ENCODE data around the gene P2RY12.

Gene P2RY12

GRCh38 chr3:151384741-151385174 lies at the start of gene P2RY12:
TSS of gene P2RY12 (minus strand) at chr3:151384753. CDS start at chr3:151338845, 45,908 bp downstream.
- no peak within 1 kb of the TSS for H3K4me3 ChIP-seq (ENCODE audit: low read depth, low read length)

GRCh38 chr3:151432616-151433372 lies 48.2 kb upstream of the P2RY12 start:
- H3K4me3 ChIP-seq (ENCODE audit: low read depth, low read length) = no peak overlapping the region

GRCh38 chr3:151431940-151432339 lies 47.4 kb upstream of the P2RY12 start:
- H3K4me3 ChIP-seq (ENCODE audit: low read depth, low read length) = no peak overlapping the region

- H3K4me3 ChIP-seq (ENCODE audit: low read depth, low read length) = no peak overlapping the region
Observed at GRCh38 chr3:151430821-151431484, 46.4 kb upstream of the P2RY12 start.

- no peak overlapping the region for H3K4me3 ChIP-seq (ENCODE audit: low read depth, low read length)
Observed at GRCh38 chr3:151428386-151428785, 43.8 kb upstream of the P2RY12 start.

GRCh38 chr3:151426341-151426657 lies 41.7 kb upstream of the P2RY12 start:
- no peak overlapping the region for H3K4me3 ChIP-seq (ENCODE audit: low read depth, low read length)

GRCh38 chr3:151425627-151426340 lies 41.2 kb upstream of the P2RY12 start:
- no peak overlapping the region for H3K4me3 ChIP-seq (ENCODE audit: low read depth, low read length)

- no peak overlapping the region for H3K4me3 ChIP-seq (ENCODE audit: low read depth, low read length)
Observed at GRCh38 chr3:151423091-151423490, 38.5 kb upstream of the P2RY12 start.

- no peak overlapping the region for H3K4me3 ChIP-seq (ENCODE audit: low read depth, low read length)
Observed at GRCh38 chr3:151421938-151422337, 37.4 kb upstream of the P2RY12 start.

- no peak overlapping the region for H3K4me3 ChIP-seq (ENCODE audit: low read depth, low read length)
Observed at GRCh38 chr3:151419806-151420205, 35.3 kb upstream of the P2RY12 start.

GRCh38 chr3:151415289-151415688 lies 30.7 kb upstream of the P2RY12 start:
- no peak overlapping the region for H3K4me3 ChIP-seq (ENCODE audit: low read depth, low read length)

- no peak overlapping the region for H3K4me3 ChIP-seq (ENCODE audit: low read depth, low read length)
Observed at GRCh38 chr3:151412989-151413388, 28.4 kb upstream of the P2RY12 start.

GRCh38 chr3:151410891-151411559 lies 26.5 kb upstream of the P2RY12 start:
- no peak overlapping the region for H3K4me3 ChIP-seq (ENCODE audit: low read depth, low read length)

GRCh38 chr3:151407928-151408327 lies 23.4 kb upstream of the P2RY12 start:
- no peak overlapping the region for H3K4me3 ChIP-seq (ENCODE audit: low read depth, low read length)

GRCh38 chr3:151404316-151404715 lies 19.8 kb upstream of the P2RY12 start:
- H3K4me3 ChIP-seq (ENCODE audit: low read depth, low read length) = no peak overlapping the region

- no peak overlapping the region for H3K4me3 ChIP-seq (ENCODE audit: low read depth, low read length)
Observed at GRCh38 chr3:151403246-151403645, 18.7 kb upstream of the P2RY12 start.

- no peak overlapping the region for H3K4me3 ChIP-seq (ENCODE audit: low read depth, low read length)
Observed at GRCh38 chr3:151402349-151402748, 17.8 kb upstream of the P2RY12 start.

GRCh38 chr3:151400341-151400740 lies 15.8 kb upstream of the P2RY12 start:
- H3K4me3 ChIP-seq (ENCODE audit: low read depth, low read length) = no peak overlapping the region

- H3K4me3 ChIP-seq (ENCODE audit: low read depth, low read length) = no peak overlapping the region
Observed at GRCh38 chr3:151398895-151399294, 14.3 kb upstream of the P2RY12 start.

- H3K4me3 ChIP-seq (ENCODE audit: low read depth, low read length) = no peak overlapping the region
Observed at GRCh38 chr3:151395806-151396205, 11.3 kb upstream of the P2RY12 start.

- H3K4me3 ChIP-seq (ENCODE audit: low read depth, low read length) = no peak overlapping the region
Observed at GRCh38 chr3:151394611-151395010, 10.1 kb upstream of the P2RY12 start.

Measured in iPS-11a (cell line).